A673 (cell line): ENCODE measurements around the gene ZNF75A. TPM values are rescaled to one million over a fixed set of nuclear protein-coding genes. Genes with fewer than 3 reads are reported as not detected.
A peak's percentile ranks its signal among the peaks of the same experiment; 100 is the strongest.

ENCODE experiments used
- BruUV-seq: library from RNA; stranded (reverse); fragments of 400-500 nt; replicated peaks from 2 replicates; lab custom pipeline; 2021; lab: Mats Ljungman, UMichigan
- CTCF ChIA-PET: fragments of 300-600 bp; sonication (Branson Sonifier 250); formaldehyde crosslinking; loops from one replicate; lab custom pipeline; 2022; ENCODE audit warnings: antibody characterized with exemption; lab: Charles Lee
- POLR2A ChIA-PET: fragments of 300-600 bp; sonication (Branson Sonifier 250); formaldehyde crosslinking; loops from one replicate; lab custom pipeline; 2022; ENCODE audit warnings: antibody characterized with exemption; ENCODE audit not compliant: low non-redundant PET; lab: Charles Lee
- DNase-seq: peaks from one replicate; pipeline ENCODE4 v3.0.0-alpha.2; 2015; ENCODE audit warnings: low spot score
- H3K27ac ChIP-seq: fragments of 200-600 bp; sonication (generic); 2 replicates; pipeline ENCODE4 v1.5.1; 2016; ENCODE audit warnings: mixed run types, low read depth, mild to moderate bottlenecking, mixed read lengths, antibody characterized with exemption, low read length; ENCODE audit not compliant: poor library complexity, severe bottlenecking
- H3K27me3 ChIP-seq: fragments of 200-600 bp; sonication (generic); replicated peaks from 2 replicates; pipeline ENCODE4 v1.6.1; 2017; ENCODE audit warnings: mixed run types, low read depth, mild to moderate bottlenecking, mixed read lengths, antibody characterized with exemption, low read length; ENCODE audit not compliant: insufficient read depth, poor library complexity
- H3K36me3 ChIP-seq: fragments of 200-600 bp; sonication (generic); 2 replicates; pipeline ENCODE4 v1.6.1; 2016; ENCODE audit warnings: mixed run types, mild to moderate bottlenecking, mixed read lengths, antibody characterized with exemption, low read length; ENCODE audit not compliant: insufficient read depth, poor library complexity, severe bottlenecking
- H3K4me1 ChIP-seq: fragments of 200-600 bp; sonication (generic); 2 replicates; pipeline ENCODE4 v1.6.1; 2017; ENCODE audit warnings: mixed run types, mild to moderate bottlenecking, mixed read lengths, antibody characterized with exemption, low read length; ENCODE audit not compliant: insufficient read depth, poor library complexity, severe bottlenecking
- H3K4me3 ChIP-seq: fragments of 200-600 bp; sonication (generic); 2 replicates; pipeline ENCODE4 v1.5.1; 2016; ENCODE audit warnings: low read depth, mixed run types, mild to moderate bottlenecking, mixed read lengths, low read length; ENCODE audit not compliant: poor library complexity, severe bottlenecking
- H3K9me3 ChIP-seq: fragments of 200-600 bp; sonication (generic); 2 replicates; pipeline ENCODE4 v1.6.1; 2016; ENCODE audit warnings: mixed run types, low read depth, mild to moderate bottlenecking, mixed read lengths, antibody characterized with exemption, low read length; ENCODE audit not compliant: poor library complexity, severe bottlenecking
- EZH2 ChIP-seq: fragments of 200-600 bp; sonication (generic); IDR thresholded peaks from 2 replicates; pipeline ENCODE4 v1.6.1; 2017; ENCODE audit warnings: borderline replicate concordance, low read depth, mild to moderate bottlenecking, mixed read lengths, antibody characterized with exemption, low read length; ENCODE audit not compliant: poor library complexity, severe bottlenecking
- intact Hi-C: fragments of 100-400 bp; cut with micrococcal nuclease; formaldehyde crosslinking; loops from one replicate; pipeline ENCODE4 v1.10.0; 2022; ENCODE audit not compliant: unreplicated experiment
- total RNA-seq: library from RNA; stranded (reverse); gene quantifications from 2 replicates; pipeline ENCODE4 v1.2.3, GENCODE V29; 2021
- TF ChIP-seq, protein P1 (sequence below): fragments of 300-800, 200-600 bp; sonication (generic); conservative IDR thresholded peaks from 2 replicates; pipeline ENCODE4 v1.5.1; 2017; ENCODE audit warnings: low read depth, mild to moderate bottlenecking, antibody characterized with exemption, low read length, moderate library complexity, mixed read lengths

The ZNF75A gene
- total RNA-seq, 1 experiment from 2014 or later = 44.5 TPM

GRCh38 chr16:3274490-3274889 is 30.8 kb upstream of the ZNF75A start:
- POLR2A ChIA-PET = no interaction called here
- no peak overlapping the region for H3K4me3 ChIP-seq
- H3K27me3 ChIP-seq = peaks cover 16% of the 10 kb centered on the region
- peaks cover 3% of the 10 kb centered on the region for H3K4me1 ChIP-seq
- no peaks in the 10 kb centered on the region for H3K9me3 ChIP-seq
- H3K27ac ChIP-seq = no peak overlapping the region
- no peaks in the 10 kb centered on the region for H3K36me3 ChIP-seq
- CTCF ChIA-PET = no interaction called here
- no TSS peak for BruUV-seq
- intact Hi-C loops = no loop called here
- DNase-seq = peak; percentile 34
- TF ChIP-seq, protein P1, sequence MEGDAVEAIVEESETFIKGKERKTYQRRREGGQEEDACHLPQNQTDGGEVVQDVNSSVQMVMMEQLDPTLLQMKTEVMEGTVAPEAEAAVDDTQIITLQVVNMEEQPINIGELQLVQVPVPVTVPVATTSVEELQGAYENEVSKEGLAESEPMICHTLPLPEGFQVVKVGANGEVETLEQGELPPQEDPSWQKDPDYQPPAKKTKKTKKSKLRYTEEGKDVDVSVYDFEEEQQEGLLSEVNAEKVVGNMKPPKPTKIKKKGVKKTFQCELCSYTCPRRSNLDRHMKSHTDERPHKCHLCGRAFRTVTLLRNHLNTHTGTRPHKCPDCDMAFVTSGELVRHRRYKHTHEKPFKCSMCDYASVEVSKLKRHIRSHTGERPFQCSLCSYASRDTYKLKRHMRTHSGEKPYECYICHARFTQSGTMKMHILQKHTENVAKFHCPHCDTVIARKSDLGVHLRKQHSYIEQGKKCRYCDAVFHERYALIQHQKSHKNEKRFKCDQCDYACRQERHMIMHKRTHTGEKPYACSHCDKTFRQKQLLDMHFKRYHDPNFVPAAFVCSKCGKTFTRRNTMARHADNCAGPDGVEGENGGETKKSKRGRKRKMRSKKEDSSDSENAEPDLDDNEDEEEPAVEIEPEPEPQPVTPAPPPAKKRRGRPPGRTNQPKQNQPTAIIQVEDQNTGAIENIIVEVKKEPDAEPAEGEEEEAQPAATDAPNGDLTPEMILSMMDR = no peak
- no peak for TF ChIP-seq EZH2

GRCh38 chr16:3274947-3275346 is 30.4 kb upstream of the ZNF75A start:
- Histone ChIP-seq H3K27ac (no peak overlapping the region), H3K4me1 (peaks cover 3% of the 10 kb centered on the region), H3K4me3 (no peak overlapping the region), H3K36me3 (no peaks in the 10 kb centered on the region), H3K27me3 (peaks cover 16% of the 10 kb centered on the region), H3K9me3 (no peaks in the 10 kb centered on the region)
- TF ChIP-seq EZH2 = no peak
- no peak for DNase-seq
- intact Hi-C loops = no loop called here
- BruUV-seq = no TSS peak
- CTCF ChIA-PET = no interaction called here
- POLR2A ChIA-PET = no interaction called here

DNA sequence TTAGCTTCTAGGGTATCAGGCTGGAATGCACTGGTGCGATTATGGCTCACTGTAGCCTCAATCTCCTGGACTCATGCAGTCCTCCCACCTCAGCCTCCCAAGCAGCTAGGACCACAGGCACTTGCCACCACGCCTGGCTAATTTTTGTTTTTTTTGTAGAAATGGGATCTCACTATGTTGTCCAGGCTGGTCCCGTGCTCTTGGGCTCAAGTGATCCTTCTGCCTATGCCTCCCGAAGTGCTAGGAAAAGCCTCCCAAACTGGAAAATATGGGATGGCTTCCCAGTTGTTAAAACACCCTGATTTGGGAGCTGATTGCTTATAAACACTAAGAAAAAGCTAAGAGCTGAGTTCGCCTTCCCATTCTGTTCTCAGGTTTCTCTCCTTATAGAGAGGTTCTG is 28.6 kb upstream of the ZNF75A start:
- no peak for TF ChIP-seq EZH2
- TF ChIP-seq, protein P1 = no peak
- intact Hi-C loops = no loop called here
- H3K9me3 ChIP-seq = no peaks in the 10 kb centered on the region
- BruUV-seq = no TSS peak
- no peak for DNase-seq
- CTCF ChIA-PET = no interaction called here
- no peak overlapping the region for H3K4me3 ChIP-seq
- H3K4me1 ChIP-seq = peaks cover 3% of the 10 kb centered on the region
- POLR2A ChIA-PET = no interaction called here
- no peak overlapping the region for H3K27ac ChIP-seq
- peaks cover 16% of the 10 kb centered on the region for H3K27me3 ChIP-seq
- no peaks in the 10 kb centered on the region for H3K36me3 ChIP-seq

DNA sequence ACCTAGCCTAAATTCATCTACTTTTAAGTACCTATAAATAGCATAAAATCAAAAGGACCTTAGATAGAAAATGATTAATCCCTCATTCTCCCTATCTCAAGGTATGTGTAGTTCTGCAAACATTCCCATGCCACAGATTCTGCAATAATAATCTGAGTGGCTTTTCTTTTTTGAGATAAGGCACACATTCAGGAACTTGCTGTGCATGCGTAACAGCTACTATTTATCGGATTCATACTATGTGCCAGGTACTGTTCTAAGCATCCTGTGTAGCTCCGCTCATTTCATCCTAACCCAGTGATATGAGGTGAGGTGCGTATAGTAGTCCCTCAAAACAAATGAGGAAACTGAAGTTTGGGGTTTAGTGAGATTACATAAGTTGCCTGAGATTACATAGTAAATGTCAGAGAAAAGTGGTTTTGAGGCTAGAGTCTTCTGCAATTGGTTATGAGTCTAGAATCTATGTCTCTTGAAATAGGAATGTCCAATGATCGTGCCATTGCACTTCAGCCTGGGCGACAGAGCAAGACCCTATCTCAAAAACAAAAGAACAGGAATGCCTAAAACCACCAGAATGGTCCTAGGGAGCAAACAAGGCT is 24.0 kb upstream of the ZNF75A start:
- DNase-seq = no peak
- ChIA-PET CTCF (no interaction called here), POLR2A (no interaction called here)
- no TSS peak for BruUV-seq
- H3K27me3 ChIP-seq = peaks cover 14% of the 10 kb centered on the region
- no peak overlapping the region for H3K27ac ChIP-seq
- intact Hi-C loops = no loop called here
- H3K4me1 ChIP-seq = peaks cover 4% of the 10 kb centered on the region
- H3K4me3 ChIP-seq = no peak overlapping the region
- H3K36me3 ChIP-seq = peaks cover 14% of the 10 kb centered on the region
- TF ChIP-seq, protein P1 = no peak
- no peak for TF ChIP-seq EZH2
- H3K9me3 ChIP-seq = peaks cover 5% of the 10 kb centered on the region
